ENCODE data around the gene C6orf136.

DNA sequence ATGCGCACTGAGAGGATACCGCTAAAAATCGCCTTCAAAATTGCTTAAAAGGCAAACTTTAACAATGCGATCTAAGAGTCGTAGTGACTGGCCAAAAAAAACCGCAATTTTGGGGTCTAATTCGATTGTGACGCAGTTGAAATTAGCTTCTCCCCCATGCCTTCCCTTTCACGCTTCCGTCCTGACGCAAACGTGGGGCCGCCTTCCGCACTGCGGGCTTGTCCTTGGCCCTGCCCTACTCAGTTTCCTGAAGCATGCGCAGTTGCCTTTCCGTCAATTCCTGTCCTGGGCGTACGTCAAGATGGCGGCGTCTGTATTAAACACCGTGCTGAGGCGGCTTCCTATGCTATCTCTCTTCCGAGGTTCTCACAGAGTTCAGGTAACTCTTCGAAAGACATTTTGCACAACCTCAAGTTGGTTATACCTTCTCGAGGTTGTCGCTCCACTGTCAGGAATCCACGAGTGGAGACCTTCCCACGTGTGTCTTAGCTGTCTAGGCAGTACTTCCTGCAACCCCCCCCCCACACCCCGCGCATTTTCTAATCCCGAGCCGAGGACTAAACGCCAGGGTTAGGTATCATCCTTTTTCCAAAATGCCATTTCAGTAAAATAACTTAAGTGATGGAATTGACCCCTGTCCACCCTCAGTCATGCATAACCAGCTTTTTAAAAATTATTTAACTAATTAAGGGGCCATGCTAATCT lies 29.2 kb upstream of the C6orf136 start, which contains the start of gene MRPS18B:
- TF ChIP-seq CTCF (optimal IDR thresholded peaks at IDR 0.05 in 1 of 3, IDR thresholded peaks at IDR 0.05 in 1 of 3, conservative IDR thresholded peaks at IDR 0.05 in 1 of 3; ENCODE audit: extremely low read depth in 1 of 3, insufficient read depth in 2 of 3, low read length in 3 of 3) (no peak), EZH2 (IDR thresholded peaks at IDR 0.05; ENCODE audit: low read length) (no peak)

Measured in keratinocyte (primary cell).